Astrocyte (in vitro differentiated cells and primary cell): ENCODE measurements around the gene PEAK1. TPM values are rescaled to one million over a fixed set of nuclear protein-coding genes. Genes with fewer than 3 reads are reported as not detected.

Source experiments
- DNase-seq: peaks from one replicate; pipeline ENCODE4 v3.0.0-alpha.2; 2010; ENCODE audit warnings: low read depth
- FAIRE-seq: peaks from 2 replicates; lab custom pipeline; 2011; peaks lifted over from hg19 to GRCh38; lab: Jason Lieb, UNC
- H2AFZ ChIP-seq: 2 replicates; pipeline ENCODE4 v1.6.0; 2012; ENCODE audit warnings: low read depth, low read length, inconsistent platforms
- H3K27ac ChIP-seq: 2 replicates; pipeline ENCODE4 v1.5.1; 2011; ENCODE audit warnings: low read depth, low read length, inconsistent platforms
- H3K27me3 ChIP-seq: 2 replicates; pipeline ENCODE4 v1.6.0; 2011; ENCODE audit warnings: low read length, inconsistent platforms; ENCODE audit not compliant: insufficient read depth
- H3K36me3 ChIP-seq: 2 replicates; pipeline ENCODE4 v1.5.1; 2011; ENCODE audit warnings: low read length, inconsistent platforms; ENCODE audit not compliant: insufficient read depth
- H3K4me1 ChIP-seq: 2 replicates; pipeline ENCODE4 v1.5.1; 2011; ENCODE audit warnings: low read length, inconsistent platforms; ENCODE audit not compliant: insufficient read depth
- H3K4me2 ChIP-seq: 2 replicates; pipeline ENCODE4 v1.6.0; 2012; ENCODE audit warnings: low read length, inconsistent platforms
- H3K4me3 ChIP-seq: 2 replicates; pipeline ENCODE4 v1.5.1; 2011; ENCODE audit warnings: low read depth, mild to moderate bottlenecking, low read length, inconsistent platforms; ENCODE audit not compliant: insufficient read depth
- H3K79me2 ChIP-seq: 2 replicates; pipeline ENCODE4 v1.6.0; 2012; ENCODE audit warnings: mild to moderate bottlenecking, low read length, inconsistent platforms; ENCODE audit not compliant: insufficient read depth
- H3K9ac ChIP-seq: 2 replicates; pipeline ENCODE4 v1.6.0; 2012; ENCODE audit warnings: mild to moderate bottlenecking, low read length, inconsistent platforms
- H3K9me3 ChIP-seq: 2 replicates; pipeline ENCODE4 v1.5.1; 2012; ENCODE audit warnings: low read depth, mild to moderate bottlenecking, low read length, inconsistent platforms; ENCODE audit not compliant: insufficient read depth
- H4K20me1 ChIP-seq: 2 replicates; pipeline ENCODE4 v1.6.0; 2012; ENCODE audit warnings: low read length, inconsistent platforms; ENCODE audit not compliant: insufficient read depth
- H3K27ac Mint-ChIP-seq: one replicate; pipeline ENCODE4 v1.8.0; 2021; ENCODE audit warnings: mild to moderate bottlenecking, mixed read lengths; ENCODE audit not compliant: unreplicated experiment
- H3K27me3 Mint-ChIP-seq: one replicate; pipeline ENCODE4 v1.8.0; 2021; ENCODE audit warnings: low read depth, mixed read lengths; ENCODE audit not compliant: unreplicated experiment
- H3K36me3 Mint-ChIP-seq: one replicate; pipeline ENCODE4 v1.8.0; 2021; ENCODE audit warnings: low read depth, mixed read lengths; ENCODE audit not compliant: unreplicated experiment
- H3K4me1 Mint-ChIP-seq: one replicate; pipeline ENCODE4 v1.8.0; 2021; ENCODE audit warnings: low read depth, mixed read lengths; ENCODE audit not compliant: unreplicated experiment
- H3K4me3 Mint-ChIP-seq: one replicate; pipeline ENCODE4 v1.8.0; 2021; ENCODE audit warnings: mild to moderate bottlenecking, moderate library complexity, mixed read lengths; ENCODE audit not compliant: unreplicated experiment
- H3K9me3 Mint-ChIP-seq: one replicate; pipeline ENCODE4 v1.8.0; 2021; ENCODE audit warnings: mild to moderate bottlenecking, mixed read lengths; ENCODE audit not compliant: unreplicated experiment
- EZH2 ChIP-seq: IDR thresholded peaks from 2 replicates; pipeline ENCODE4 v1.6.1; 2012; ENCODE audit warnings: mild to moderate bottlenecking, low read length, inconsistent platforms; ENCODE audit not compliant: insufficient read depth
- total RNA-seq: library from RNA; stranded (reverse); gene quantifications from 2 replicates; pipeline ENCODE4 v1.2.1, GENCODE V29; 2021
- TF ChIP-seq, protein P1 (sequence below): IDR thresholded peaks from 2 replicates; pipeline ENCODE4 v1.5.1; 2011; ENCODE audit warnings: low read depth, mild to moderate bottlenecking, inconsistent platforms, low read length, moderate library complexity; ENCODE audit not compliant: insufficient read depth

The PEAK1 gene
- total RNA-seq, 1 donor from 2014 or later, result 62.3 TPM

DNA sequence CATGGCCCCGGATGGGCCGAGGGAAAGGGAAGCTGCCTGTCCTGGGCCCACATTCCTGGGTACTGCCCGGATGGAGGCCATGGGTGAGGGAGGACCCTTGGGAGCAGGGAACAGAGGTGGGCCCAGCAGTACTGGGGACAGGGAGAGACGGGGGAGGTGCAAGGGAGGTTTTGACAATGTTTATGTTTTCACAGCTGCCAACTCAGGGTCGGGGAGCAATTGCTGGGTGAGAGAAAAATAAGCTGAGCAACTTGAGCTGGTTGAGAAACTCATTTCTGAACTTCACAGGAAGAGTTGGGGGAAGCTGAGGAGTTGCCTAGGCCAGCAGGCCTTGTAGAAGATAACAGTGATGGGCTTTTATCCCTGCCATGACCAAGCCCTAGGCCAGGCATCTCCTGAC, 337.9 kb downstream of the PEAK1 start:
- H3K27ac Mint-ChIP-seq, result no peak overlapping the region
- H3K27me3 ChIP-seq, result no peaks in the 10 kb centered on the region
- H3K4me2 ChIP-seq, result no peak overlapping the region
- no peaks in the 10 kb centered on the region for H3K9me3 Mint-ChIP-seq
- H3K9me3 ChIP-seq, result no peaks in the 10 kb centered on the region
- H3K4me1 ChIP-seq, result peaks cover 6% of the 10 kb centered on the region
- H3K79me2 ChIP-seq, result no peaks in the 10 kb centered on the region
- H3K4me1 Mint-ChIP-seq, result peaks cover 5% of the 10 kb centered on the region
- no peak for TF ChIP-seq EZH2
- TF ChIP-seq, protein P1, sequence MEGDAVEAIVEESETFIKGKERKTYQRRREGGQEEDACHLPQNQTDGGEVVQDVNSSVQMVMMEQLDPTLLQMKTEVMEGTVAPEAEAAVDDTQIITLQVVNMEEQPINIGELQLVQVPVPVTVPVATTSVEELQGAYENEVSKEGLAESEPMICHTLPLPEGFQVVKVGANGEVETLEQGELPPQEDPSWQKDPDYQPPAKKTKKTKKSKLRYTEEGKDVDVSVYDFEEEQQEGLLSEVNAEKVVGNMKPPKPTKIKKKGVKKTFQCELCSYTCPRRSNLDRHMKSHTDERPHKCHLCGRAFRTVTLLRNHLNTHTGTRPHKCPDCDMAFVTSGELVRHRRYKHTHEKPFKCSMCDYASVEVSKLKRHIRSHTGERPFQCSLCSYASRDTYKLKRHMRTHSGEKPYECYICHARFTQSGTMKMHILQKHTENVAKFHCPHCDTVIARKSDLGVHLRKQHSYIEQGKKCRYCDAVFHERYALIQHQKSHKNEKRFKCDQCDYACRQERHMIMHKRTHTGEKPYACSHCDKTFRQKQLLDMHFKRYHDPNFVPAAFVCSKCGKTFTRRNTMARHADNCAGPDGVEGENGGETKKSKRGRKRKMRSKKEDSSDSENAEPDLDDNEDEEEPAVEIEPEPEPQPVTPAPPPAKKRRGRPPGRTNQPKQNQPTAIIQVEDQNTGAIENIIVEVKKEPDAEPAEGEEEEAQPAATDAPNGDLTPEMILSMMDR, result no peak
- no peak overlapping the region for H3K27ac ChIP-seq
- H3K4me3 Mint-ChIP-seq, result no peak overlapping the region
- no peaks in the 10 kb centered on the region for H3K36me3 ChIP-seq
- no peak overlapping the region for H3K9ac ChIP-seq
- FAIRE-seq, result no peak
- H3K4me3 ChIP-seq, result no peak overlapping the region
- no peak for DNase-seq
- H3K36me3 Mint-ChIP-seq, result no peaks in the 10 kb centered on the region
- peak overlapping the region; percentile 26 for H2AFZ ChIP-seq
- H3K27me3 Mint-ChIP-seq, result peaks cover 8% of the 10 kb centered on the region
- H4K20me1 ChIP-seq, result no peaks in the 10 kb centered on the region

DNA sequence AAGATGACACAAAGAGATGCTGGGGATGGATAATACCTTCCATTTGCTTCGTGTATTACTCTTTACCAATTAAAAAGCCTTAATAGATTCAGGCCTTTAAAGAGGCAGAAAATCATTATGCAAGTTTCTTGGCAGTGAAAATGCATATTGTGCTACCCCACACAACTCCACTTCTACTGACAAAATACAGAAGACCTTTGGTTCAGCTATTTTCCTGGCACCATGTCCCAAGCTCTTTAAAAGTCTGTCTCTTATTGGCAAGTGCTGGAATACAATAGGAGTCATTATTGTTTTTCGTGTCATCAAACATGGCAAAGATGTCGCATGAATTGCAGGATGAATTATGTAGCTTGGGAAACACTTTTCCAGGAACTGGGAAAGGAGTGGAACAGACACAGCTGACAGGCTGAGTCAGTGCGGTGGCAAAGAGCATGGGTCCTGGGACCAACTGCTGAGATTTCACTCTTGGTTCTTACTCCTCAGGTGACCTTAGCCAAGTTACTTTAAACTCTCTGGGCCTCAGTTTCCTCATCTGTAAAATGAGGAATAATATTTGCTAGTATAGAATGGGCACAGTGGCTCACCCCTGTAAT, 343.5 kb downstream of the PEAK1 start:
- Mint-ChIP-seq H3K27me3 (peaks cover 4% of the 10 kb centered on the region), H3K27ac (no peak overlapping the region), H3K4me1 (no peaks in the 10 kb centered on the region), H3K36me3 (no peaks in the 10 kb centered on the region), H3K9me3 (no peaks in the 10 kb centered on the region), H3K4me3 (no peak overlapping the region)
- H3K27ac ChIP-seq, result no peak overlapping the region
- DNase-seq (no peak), FAIRE-seq (no peak)
- TF ChIP-seq EZH2, result no peak
- TF ChIP-seq, protein P1, result no peak
- H3K9ac ChIP-seq, result no peak overlapping the region
- H3K4me2 ChIP-seq, result no peak overlapping the region
- H3K4me3 ChIP-seq, result no peak overlapping the region
- H2AFZ ChIP-seq, result no peak overlapping the region
- H4K20me1 ChIP-seq, result no peaks in the 10 kb centered on the region
- H3K27me3 ChIP-seq, result peaks cover 16% of the 10 kb centered on the region
- H3K9me3 ChIP-seq, result no peaks in the 10 kb centered on the region
- H3K79me2 ChIP-seq, result no peaks in the 10 kb centered on the region
- H3K36me3 ChIP-seq, result no peaks in the 10 kb centered on the region
- no peaks in the 10 kb centered on the region for H3K4me1 ChIP-seq

DNA sequence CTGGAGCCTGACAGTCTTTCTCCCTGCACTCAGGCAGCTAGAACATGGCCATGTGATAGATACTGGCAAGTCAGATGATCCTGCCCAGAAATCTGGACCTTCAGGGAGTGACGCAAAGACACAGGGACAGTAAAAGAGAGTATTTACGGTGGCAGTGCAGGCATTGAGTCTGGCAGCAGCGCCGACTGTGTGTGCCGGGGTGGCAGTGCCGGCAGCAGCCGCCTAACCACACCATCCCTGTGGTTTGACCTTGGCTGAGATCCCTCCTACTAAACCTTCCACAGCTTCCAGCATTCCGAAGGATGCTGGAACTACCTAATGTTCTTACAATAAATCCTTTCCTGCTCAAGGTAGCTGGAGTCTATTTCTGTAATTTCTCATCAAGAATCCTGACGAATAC, 344.4 kb downstream of the PEAK1 start:
- H3K36me3 Mint-ChIP-seq, result no peaks in the 10 kb centered on the region
- no peaks in the 10 kb centered on the region for H3K79me2 ChIP-seq
- no peaks in the 10 kb centered on the region for H3K9me3 ChIP-seq
- no peak overlapping the region for H3K27ac Mint-ChIP-seq
- no peaks in the 10 kb centered on the region for H3K4me1 ChIP-seq
- no peak overlapping the region for H3K27ac ChIP-seq
- no peak overlapping the region for H3K4me3 Mint-ChIP-seq
- H3K4me1 Mint-ChIP-seq, result no peaks in the 10 kb centered on the region
- H3K9ac ChIP-seq, result no peak overlapping the region
- no peak overlapping the region for H3K4me3 ChIP-seq
- no peaks in the 10 kb centered on the region for H4K20me1 ChIP-seq
- DNase-seq (peak; percentile 45), FAIRE-seq (no peak)
- H3K9me3 Mint-ChIP-seq, result no peaks in the 10 kb centered on the region
- H2AFZ ChIP-seq, result no peak overlapping the region
- H3K27me3 ChIP-seq, result peaks cover 16% of the 10 kb centered on the region
- TF ChIP-seq, protein P1, result no peak
- TF ChIP-seq EZH2, result no peak
- H3K36me3 ChIP-seq, result no peaks in the 10 kb centered on the region
- H3K4me2 ChIP-seq, result peak overlapping the region; percentile 9
- H3K27me3 Mint-ChIP-seq, result peaks cover 3% of the 10 kb centered on the region
